Hematopoietic multipotent progenitor cell treated with erythropoietin and hydrocortisone succinate and interleukin-3 and kit ligand, for 8 days (in vitro differentiated cells): ENCODE data around the gene HSD17B11.
"Not testable (repeated sequence)": the region's sequence is repeated elsewhere in the genome, so short reads cannot be mapped to it uniquely, and the experiment has no call there.

ENCODE experiments used
- DNase-seq: peaks from one replicate; pipeline ENCODE4 v3.0.0-alpha.2; 2015

Gene HSD17B11

DNA sequence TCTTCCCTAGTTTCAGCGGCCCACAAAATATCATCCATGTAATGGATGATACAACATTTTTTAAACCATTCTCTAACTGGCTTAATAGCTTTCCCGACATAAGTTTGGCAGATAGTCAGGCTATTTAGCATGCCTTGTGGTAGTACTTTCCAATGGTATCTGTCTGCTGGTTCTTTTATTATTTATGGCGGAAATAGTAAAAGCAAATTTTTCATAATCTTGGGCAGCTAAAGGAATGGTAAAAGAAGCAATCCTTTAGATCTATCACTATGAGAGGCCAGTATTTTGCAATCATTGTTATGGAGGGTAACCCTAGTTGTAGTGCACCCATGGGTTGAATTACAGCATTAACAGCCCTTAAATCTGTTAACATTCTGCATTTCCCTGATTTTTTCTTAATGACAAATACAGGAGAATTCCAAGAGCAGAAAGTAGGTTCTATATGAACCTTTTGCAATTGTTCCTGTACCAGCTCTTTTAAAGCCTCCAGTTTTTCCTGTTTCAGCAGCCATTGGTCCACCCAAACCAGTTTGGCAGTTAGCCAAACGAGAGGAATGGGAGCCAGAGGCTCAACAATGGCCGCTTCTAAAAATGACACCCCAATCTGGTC is 14.3 kb upstream of the HSD17B11 start:
- no peak for DNase-seq

DNA sequence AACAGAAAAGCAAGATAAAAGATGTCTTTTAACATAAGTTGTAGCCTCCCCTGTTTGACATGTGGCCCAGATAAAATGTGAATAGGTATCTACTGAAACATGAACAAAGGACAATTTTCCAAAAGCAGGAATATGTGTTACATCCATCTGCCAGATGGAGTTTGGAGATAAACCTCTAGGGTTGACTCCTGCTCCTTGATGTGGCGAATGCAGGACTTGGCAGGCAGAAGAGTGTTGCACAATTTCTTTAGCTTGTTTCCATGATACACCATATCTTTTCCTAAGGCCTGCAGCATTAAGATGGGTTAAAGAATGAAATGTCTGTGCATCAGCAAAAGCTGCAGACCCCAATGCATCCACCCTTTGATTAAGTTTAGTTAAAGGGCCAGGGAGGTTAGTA is 12.7 kb upstream of the HSD17B11 start:
- DNase-seq: peak; percentile 18

DNA sequence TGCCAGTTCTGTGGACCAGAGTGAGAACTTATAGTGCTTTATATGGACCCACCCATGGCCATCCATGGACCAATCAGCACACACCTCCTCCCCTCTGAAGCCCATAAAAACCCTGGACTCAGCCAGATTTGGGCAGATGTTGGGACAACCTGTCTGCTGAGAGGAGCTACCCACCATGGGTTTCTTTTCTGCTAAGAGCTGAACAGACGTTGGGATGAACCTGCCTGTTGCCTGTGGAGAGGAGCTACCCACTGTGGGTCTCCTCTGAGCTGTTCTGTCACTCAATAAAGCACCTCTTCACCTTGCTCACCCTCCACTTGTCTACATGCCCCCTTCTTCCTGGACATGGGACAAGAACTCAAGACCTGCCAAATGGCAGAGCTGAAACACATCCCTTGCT is 9.0 kb upstream of the HSD17B11 start:
- no peak for DNase-seq

DNA sequence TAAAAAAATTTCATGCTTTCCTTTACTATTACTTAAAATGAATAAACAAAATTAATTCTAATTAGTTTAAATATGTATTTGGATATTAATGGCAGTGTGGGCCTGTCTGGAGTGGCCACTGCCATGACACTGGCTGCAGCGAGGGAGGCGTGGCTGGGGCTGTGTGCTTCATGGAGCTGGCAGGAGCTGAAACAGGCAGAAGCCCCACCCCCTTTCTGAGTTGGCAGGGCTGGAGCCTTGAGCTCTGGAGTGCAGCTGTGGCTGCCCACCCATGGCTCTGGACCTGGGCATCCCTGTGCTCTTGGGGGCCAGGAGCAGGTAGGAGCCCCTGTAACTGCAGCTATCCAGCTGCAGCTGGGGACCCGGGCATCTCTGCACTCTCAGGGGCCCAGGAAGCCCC is 8.2 kb upstream of the HSD17B11 start:
- DNase-seq: no peak

DNA sequence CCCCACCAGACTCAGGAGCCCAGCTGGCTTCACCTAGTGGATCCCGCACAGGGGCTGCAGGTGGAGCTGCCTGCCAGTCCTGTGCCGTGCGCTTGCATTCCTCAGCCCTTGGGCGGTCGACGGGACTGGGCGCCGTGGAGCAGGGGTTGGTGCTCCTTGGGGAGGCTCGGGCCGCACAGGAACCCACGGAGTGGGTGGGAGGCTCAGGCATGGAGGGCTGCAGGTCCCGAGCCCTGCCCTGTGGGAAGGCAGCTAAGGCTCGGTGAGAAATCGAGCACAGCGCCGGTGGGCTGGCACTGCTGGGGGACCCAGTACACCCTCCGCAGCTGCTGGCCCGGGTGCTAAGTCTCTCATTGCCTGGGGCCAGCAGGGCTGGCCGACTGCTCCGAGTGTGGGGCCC is 4.9 kb upstream of the HSD17B11 start:
- not testable (repeated sequence) for DNase-seq

DNA sequence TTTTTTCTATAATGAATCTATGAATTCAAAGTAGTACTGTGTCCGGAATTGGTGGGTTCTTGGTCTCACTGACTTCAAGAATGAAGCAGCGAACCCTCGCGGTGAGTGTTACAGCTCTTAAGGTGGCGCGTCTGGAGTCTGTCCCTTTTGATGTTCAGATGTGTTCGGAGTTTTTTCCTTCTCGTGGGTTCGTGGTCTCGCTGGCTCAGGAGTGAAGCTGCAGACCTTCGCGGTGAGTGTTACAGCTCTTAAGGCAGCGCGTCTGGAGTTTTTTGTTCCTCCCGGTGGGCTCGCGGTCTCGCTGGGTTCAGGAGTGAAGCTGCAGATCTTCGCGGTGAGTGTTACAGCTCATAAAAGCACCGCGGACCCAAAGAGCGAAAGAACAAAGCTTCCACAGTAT is 4.1 kb upstream of the HSD17B11 start:
- not testable (repeated sequence) for DNase-seq

DNA sequence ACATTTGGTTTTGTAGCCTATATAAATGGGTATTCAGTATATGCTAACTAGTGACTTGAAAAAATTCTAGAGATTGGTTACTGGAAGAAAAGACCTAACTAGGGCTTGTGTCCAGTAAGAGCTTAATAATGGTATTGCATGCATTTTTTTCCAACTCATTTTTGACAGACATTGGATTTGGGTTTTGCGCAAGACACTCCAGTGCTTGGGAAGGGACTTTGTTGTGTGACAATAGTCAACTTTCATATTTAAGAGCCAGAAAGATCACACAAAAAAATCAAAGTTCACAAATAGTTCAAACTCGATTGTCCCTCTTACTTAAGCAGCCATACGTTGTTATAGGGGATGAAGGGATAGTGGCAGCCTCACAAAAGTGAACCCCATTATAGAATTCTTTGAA is 1.2 kb upstream of the HSD17B11 start:
- DNase-seq: no peak

DNA sequence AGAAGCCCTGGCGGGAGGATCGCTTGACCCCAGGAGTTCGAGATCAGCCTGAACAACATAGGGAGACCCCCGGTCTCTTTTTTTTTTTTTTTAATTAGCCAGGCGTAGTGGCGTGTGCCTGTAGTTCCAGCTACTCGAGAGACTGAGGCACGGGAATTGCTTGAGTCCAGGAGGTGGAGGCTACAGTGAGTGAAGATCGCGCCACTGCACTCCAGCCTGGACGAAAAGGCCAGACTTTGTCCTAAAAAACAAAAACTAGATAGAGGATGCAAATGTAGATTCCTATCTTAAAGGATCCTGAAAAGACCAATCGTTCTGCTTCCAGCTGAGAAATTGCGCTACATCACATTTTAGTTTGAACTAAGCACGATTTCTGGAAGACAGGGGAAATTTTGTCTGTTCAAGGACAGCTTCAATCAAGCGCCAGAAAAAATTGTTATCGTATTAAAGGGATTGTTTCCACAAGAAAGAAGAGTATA is 627 bp upstream of the HSD17B11 start:
- no peak for DNase-seq

DNA sequence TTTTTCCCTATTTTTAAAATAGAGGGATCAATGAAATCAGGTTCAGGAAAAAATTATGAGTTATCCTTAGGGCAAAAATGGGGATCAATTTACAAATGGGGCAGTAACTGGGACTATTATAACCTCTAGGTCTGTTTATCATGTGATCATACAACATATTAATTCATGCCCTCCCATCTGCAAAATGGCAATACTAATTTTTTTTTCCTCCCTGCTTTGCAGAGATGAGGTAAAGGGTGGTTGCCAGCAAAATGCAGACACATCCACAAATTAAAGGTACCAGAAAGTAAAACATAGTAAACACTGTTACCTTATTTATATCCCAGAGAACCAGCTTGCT is 467 bp downstream of the HSD17B11 start:
- peak; percentile 44 for DNase-seq

DNA sequence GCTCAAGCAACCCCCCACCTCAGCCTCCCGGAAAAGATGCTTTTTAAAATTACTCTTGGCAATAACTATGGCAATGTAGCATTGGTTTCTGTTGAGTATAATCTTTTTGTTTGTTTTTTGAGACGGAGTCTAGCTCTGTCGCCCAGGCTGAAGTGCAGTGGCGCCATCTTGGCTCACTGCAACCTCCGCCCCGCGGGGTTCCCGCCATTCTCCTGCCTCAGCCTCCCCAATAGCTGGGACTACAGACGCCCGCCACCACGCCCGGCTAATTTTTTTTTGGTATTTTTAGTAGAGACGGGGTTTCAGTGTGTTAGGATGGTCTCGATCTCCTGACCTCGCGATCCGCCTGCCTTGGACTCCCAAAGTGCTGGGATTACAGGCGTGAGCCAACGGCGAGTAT is 933 bp downstream of the HSD17B11 start:
- DNase-seq: not testable (repeated sequence)

DNA sequence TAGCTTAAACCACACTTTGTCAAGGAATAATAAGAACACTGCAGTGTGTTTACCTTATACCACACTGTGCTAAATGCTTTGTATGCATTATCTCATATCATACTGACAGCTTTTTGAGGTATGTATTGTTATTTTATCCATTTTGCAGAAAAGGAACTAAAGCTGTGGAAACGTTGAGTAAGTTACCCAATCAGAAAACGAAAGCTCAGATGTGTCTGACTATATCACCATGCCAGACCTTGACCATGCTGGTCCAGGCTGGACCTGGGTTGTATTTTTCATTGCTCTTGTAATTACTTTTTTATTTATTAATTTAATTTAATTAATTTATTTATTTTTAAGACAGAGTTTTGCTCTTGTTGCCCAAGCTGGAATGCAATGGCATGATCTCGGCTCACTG is 2.1 kb downstream of the HSD17B11 start:
- no peak for DNase-seq

DNA sequence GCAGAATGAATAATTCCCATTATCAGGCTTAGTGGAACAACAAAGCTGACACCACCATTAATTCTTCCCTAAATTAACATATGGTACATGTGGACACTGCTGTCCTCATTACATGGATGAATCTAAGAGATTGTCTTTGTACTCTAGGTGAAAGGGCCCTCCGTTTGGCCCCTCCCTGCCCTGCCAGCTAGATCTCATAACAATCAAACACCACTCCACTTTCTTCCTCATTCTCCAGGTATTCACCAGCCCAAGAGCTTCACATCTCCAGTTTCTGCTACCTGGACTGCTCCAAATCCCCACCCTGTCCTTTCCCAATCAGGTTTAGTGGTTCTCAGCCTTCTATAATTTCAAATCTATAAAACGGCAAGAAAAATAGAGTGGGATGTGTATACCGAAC is 3.8 kb downstream of the HSD17B11 start:
- no peak for DNase-seq

DNA sequence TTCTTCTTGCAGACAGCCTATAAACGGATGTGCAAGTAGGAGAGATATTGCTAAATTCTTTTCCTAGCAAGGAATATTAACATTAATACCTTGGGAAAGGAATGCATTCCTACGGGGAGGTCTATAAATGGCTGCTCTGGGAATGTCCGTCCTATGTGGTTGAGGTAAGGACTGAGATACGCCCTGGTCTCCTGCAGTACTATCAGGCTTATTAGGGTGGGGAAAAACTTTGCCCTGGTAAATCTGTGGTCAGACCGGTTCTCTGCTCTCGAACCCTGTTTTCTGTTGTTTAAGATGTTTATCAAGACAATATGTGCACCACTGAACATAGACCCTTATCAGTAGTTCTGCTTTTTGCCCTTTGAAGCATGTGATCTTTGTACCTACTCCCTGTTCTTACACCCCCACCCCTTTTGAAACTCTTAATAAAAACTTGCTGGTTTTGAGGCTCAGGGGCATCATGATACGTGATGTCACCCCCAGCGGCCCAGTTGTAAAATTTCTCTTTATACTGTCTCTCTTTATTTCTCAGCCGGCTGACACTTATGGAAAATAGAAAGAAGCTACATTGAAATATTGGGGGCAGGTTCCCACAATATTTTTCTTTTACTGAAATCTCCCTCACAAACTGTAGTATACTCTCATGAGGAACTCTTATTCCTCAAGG is 6.4 kb downstream of the HSD17B11 start:
- not testable (repeated sequence) for DNase-seq

DNA sequence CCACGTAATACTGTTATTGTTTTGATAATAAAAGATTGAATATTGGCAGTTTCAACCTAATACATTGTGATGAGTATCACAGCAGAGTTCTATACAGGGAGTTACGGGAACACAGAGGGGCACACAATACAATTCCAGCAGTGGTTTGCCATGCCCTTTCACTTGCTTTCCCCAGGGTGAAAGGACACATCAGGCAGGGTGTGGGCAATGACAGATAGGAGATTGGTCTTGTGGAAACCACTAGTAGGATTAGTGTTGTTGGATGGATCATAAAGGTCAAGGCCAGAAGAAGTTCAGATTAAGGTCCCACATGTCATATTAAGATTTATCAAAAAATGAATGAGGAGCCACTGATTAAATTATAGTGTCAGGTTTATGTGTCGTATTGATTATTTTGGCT is 8.1 kb downstream of the HSD17B11 start:
- no peak for DNase-seq

DNA sequence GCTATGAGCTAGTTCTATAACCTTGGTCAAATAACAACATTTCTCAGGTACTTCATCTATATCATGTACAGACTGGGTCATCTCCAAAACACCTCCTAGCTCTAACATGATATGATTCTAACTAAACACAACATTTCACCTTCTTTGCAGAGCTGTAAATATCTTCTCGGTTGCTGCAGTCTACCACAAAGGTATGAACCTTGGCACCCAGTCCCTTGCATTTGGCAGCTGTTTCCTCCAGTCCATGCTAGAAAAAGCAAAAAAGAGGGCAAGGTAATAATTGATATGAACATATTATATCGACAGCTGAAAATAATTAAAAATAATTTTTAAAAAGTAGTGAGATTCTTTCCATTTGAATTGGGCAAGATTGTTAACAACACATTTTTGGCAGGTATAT is 8.9 kb downstream of the HSD17B11 start:
- DNase-seq: no peak

DNA sequence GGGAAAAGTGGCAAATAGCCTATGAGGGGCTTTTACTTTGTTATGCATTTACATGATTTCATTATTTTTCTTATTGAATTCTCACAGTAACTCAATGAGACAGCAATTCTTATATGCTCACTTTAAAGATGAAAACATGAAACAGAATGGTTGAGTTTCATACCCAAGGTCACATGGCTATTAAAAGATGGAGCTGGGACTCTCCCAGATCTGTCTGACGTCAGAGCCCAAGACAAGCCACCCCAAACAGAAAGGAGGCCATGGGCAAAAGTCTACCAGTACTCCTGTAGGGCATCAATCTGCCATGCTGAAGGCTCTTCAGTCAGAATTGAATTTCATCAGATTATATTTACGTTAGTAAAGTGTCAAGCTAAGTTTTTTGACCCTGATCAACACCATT is 13.2 kb downstream of the HSD17B11 start:
- no peak for DNase-seq

DNA sequence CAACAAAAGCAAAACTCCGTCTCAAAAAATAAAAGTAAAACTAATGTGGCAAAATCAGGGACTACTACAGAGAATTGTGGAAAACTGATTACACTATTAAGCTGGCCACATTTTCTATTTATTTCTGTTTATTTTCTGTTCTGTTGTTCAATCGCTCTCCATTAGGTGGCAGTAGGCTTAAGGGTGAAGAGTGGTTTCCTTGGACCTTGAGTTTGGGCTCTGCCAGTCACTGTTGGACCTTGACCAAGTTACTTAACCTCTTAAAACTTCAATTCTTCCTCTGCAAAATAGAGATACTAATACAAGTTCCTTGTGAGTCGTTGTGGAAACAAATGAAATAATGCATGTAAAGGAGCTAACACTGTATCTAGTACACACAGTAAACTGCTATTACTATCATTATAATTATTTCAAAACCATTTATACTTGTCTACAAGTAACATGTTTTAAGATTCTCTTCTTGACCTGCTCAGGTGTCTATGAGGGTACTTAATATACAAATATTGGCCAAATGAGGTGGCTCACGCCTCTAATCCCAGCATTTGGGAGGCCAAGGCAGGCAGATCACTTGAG is 15.2 kb downstream of the HSD17B11 start:
- peak; percentile 78 for DNase-seq

DNA sequence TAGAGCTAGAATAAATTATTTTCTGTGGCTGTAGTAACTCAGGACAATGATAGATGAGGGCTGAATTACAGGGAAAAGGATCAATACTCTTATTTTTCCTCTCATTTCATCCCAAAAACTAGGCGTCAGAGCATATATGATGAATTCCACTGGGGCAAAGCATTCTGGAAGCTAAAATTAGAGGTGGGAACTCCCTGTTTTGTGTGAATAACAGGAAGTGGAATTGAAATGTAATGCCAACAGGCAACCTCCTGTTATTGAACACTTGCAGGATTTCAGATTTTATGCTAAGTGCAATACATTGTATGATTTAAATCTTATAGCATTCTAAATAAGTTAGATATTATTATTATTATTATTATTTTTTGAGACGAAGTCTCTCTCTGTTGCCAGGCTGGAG is 20.9 kb downstream of the HSD17B11 start:
- DNase-seq: no peak

DNA sequence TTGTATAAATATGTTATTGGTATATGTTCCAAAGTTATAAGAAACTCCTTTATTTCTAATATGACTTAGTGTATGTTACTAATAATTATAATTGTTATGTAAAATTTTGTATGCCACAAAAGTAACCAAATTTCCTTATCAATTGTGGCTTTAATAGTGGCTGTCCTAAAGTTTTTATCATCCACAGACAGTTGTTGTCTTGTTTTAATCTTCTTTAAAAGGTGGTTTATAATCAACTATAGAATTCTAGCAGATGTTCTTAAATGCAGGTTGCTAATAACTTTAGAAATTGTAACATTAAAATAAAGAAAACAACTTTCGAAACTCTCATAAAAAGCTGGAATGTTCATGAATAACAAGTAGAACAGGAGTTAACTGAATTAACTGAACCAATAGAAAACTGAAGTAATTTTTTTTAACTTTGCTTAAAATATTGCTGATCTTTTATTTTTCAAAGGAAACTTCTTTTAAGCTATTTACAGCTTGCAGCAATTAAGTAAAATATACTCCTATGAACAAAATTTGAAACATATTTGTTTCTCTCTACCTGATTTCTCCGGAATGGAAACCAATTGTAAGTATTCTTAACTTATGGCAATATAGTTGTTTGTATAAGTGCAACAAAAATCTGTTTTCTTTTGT is 24.3 kb downstream of the HSD17B11 start:
- peak; percentile 77 for DNase-seq

DNA sequence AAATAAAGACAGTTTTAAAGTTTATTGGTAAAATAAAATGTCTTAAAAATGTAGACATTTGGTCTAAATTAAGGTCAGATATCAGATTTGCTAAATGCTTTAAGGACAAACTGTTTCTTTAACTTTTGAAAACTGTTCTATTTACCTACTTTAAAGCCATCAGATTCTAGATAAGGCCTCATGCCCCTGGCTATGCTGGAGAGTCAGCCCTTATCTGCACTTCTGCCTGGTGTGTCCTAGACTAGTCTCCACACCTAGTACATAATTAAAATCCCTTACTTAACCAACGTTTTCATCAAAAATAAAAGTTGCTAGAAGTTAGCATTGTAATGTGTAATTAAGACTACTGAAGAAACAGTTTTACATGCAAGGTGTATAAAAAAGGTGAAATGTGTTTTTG is 25.6 kb downstream of the HSD17B11 start:
- peak; percentile 61 for DNase-seq

DNA sequence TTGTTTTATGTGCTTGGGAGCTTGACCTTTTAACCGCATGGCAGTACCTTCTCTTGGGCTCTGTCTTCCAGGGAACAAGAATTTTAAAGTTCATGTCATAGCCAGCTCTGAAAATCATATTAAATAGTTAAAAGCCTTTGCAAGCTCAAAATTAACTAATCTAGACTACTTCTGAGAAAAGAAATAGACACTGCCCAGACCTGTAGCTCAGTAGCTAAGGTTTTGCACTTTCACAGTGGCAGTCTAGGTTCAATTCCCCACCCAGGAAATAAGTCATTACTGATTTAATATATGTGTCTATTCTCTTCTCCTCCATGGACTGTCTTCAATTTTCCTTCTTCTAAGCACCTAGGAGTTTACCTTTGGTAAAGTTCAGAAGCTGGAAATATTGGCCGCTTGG is 27.4 kb downstream of the HSD17B11 start:
- DNase-seq: no peak

DNA sequence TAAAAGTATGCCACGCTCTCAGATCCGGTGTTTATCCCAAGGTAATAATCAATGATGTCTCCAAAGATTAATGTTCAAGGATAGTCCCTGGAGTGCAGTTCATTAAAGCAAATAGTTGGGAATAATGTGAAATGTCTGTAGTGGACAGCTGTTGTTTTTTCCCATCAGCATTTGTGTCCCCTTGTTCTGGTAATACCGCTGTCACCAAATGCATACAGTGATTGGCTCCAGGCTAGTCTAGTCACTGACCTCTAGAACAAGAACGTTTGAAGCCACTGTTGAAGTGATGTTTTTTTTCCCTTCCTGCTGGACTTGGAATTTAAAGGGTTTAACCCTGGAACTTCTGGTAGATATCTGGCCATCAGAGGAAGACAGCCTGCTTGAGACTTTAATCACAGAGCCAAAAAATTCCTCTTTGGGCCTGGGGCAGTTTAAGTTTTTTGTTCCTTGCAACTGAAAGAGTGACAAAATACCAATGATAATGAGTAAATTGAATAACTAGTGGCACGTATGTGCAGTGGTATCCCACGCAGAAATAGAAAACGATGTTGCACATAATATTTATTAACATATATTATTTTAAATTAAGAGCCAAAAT is 30.6 kb downstream of the HSD17B11 start:
- DNase-seq: no peak

DNA sequence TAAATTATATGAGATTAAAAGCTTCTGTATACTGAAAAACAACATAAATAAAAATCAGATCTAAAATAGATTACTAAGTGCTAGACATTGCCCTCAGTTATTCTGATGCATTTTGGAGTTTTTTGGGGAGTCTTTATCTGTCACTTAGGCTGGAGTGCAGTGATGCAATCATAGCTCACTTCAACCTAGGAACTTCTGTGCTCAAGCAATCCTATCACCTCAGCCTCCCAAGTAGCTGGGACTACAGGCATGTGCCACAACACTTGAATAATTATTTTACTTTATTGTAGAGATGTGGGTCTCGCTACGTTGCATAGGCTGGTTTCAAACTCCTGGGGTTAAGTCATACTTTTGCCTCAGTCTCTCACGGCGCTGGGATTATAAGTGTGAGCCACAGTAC is 31.7 kb downstream of the HSD17B11 start:
- no peak for DNase-seq
